ENCODE measurements around the gene MAP3K14.
"Not testable (repeated sequence)": the region's sequence is repeated elsewhere in the genome, so short reads cannot be mapped to it uniquely, and the experiment has no call there.

Gene MAP3K14

DNA sequence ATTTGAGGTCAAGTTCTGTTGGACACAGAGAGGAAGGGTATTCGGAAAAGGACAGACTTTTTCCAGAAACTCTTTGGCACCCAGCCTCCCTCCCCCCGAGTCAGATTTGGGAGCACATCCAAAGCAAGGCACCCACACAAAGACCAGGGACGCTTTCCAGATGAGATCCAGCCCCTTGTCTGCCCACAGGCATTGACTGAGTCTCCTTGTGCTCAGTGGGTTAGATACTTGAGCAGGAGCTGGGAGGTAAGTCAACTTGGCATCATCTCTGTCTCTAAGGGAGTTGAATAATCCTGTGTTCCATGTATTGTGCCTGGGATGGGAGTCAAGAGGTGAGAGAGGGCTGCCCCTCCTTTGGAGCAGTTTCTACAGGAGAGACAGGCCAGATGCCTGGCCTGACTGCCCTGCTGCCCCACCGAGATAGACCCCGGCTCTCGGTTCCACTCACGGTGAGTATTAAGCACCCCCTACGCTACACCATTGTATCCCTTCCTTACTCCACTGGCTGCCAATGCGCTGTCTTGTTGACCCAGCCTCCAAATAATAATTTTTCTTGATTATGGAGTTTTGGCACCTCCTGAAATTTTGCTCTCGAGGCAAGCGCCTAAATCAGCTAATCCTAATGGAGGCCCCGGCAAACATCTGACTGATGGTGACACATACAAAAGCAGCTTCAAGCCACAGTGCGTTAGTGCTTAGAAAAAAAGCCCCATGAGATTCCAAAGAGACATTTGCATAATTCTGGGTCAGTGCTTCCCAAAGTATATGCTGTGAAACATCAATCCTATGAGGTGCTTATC lies 29.6 kb upstream of the MAP3K14 start:
- peaks cover 10% of the 10 kb centered on the region for H3K27me3 ChIP-seq
- no peaks in the 10 kb centered on the region for H3K36me3 ChIP-seq
- DNase-seq = no peak
- TF ChIP-seq, protein P1, sequence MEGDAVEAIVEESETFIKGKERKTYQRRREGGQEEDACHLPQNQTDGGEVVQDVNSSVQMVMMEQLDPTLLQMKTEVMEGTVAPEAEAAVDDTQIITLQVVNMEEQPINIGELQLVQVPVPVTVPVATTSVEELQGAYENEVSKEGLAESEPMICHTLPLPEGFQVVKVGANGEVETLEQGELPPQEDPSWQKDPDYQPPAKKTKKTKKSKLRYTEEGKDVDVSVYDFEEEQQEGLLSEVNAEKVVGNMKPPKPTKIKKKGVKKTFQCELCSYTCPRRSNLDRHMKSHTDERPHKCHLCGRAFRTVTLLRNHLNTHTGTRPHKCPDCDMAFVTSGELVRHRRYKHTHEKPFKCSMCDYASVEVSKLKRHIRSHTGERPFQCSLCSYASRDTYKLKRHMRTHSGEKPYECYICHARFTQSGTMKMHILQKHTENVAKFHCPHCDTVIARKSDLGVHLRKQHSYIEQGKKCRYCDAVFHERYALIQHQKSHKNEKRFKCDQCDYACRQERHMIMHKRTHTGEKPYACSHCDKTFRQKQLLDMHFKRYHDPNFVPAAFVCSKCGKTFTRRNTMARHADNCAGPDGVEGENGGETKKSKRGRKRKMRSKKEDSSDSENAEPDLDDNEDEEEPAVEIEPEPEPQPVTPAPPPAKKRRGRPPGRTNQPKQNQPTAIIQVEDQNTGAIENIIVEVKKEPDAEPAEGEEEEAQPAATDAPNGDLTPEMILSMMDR (IDR thresholded peaks at IDR 0.05; ENCODE audit: low read depth, low read length) = no peak
- H3K4me3 ChIP-seq (ENCODE audit: low read depth, low read length) = no peak overlapping the region
- no peaks in the 10 kb centered on the region for H3K9me3 ChIP-seq
- no peaks in the 10 kb centered on the region for H3K4me1 ChIP-seq

DNA sequence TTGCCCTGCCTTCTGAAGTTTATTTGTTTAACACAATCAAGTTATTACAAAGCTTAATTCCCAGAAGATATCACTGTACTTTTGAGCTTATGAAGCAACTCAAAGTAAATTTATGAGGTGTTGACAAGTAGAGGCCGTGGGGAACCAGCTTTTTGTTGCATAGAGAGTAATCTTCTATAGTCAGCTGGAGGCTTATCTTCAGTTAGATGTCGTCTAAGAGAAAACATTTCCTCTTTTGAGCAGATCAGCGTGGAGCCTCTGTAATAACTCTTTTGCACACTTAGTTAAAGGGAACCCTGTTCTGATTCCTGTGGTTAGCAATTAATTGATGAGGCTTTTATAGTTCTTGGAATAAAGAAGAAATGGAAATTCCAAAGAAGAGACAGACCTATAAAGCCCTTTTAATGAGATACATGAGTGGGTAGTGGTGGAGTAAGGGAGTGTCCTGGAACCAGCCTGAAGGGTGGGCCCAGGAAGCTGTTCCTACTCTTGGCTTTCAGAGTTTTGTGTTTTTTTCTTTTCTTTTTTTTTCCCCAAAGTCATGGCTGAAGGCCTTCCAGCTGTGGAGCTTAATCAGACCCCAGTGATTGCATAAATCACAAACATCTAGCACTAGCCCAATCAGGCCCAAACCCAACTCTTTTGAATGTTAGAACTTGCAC lies 28.9 kb upstream of the MAP3K14 start:
- TF ChIP-seq, protein P1 (IDR thresholded peaks at IDR 0.05; ENCODE audit: low read depth, low read length) = no peak
- H3K27me3 ChIP-seq = peaks cover 10% of the 10 kb centered on the region
- H3K4me1 ChIP-seq = no peaks in the 10 kb centered on the region
- no peaks in the 10 kb centered on the region for H3K36me3 ChIP-seq
- DNase-seq = no peak
- no peaks in the 10 kb centered on the region for H3K9me3 ChIP-seq
- no peak overlapping the region for H3K4me3 ChIP-seq (ENCODE audit: low read depth, low read length)

DNA sequence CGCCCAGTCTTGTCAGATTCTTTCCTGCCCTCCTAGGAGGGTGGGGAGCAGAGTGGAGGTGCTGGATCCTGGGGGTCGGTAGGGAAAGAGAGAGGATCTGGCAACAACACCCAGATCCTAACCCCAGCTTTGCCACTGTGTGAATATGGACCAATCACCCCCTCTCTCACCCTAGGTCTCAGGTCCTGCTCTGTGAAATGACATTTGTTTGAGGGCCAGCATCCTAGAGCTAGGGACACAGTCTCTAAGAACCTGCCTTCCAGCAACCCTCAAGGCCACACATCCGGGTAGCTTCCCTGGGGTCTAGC lies 28.4 kb upstream of the MAP3K14 start:
- no peaks in the 10 kb centered on the region for H3K9me3 ChIP-seq
- H3K4me1 ChIP-seq = no peaks in the 10 kb centered on the region
- TF ChIP-seq, protein P1 (IDR thresholded peaks at IDR 0.05; ENCODE audit: low read depth, low read length) = no peak
- H3K36me3 ChIP-seq = no peaks in the 10 kb centered on the region
- H3K27me3 ChIP-seq = peaks cover 10% of the 10 kb centered on the region
- H3K4me3 ChIP-seq (ENCODE audit: low read depth, low read length) = no peak overlapping the region
- no peak for DNase-seq

DNA sequence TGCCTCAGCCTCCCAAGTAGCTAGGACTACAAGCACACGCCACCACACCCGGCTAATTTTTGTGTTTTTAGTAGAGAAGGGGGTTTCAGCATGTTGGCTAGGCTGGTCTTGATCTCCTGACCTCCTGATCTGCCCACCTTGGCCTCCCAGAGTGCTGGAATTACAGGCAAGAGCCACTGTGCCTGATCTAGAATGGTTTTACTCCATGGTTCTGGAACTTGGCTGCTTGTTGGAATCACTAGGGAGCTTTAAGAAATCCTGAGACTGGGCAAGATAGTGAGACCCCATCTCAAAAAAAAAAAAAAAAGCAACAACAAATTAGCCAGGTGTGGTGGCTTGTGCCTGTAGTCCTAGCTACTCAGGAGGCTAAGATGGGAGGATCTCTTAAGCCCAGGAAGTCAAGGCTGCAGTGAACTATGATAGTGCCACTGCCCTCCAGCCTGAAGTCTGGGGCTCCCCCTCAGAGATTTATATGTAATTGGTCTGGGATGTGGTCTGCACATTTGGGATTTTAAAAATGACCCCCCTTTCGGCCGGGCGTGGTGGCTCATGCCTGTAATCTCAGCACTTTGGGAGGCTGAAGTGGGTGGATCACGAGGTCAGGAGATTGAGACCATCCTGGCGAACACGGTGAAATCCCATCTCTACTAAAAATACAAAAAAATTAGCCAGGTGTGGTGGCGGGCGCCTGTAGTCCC lies 27.3 kb upstream of the MAP3K14 start:
- DNase-seq; H3K4me3 ChIP-seq (ENCODE audit: low read depth, low read length); H3K9me3 ChIP-seq; H3K4me1 ChIP-seq; H3K36me3 ChIP-seq; H3K27me3 ChIP-seq: not testable (repeated sequence)

DNA sequence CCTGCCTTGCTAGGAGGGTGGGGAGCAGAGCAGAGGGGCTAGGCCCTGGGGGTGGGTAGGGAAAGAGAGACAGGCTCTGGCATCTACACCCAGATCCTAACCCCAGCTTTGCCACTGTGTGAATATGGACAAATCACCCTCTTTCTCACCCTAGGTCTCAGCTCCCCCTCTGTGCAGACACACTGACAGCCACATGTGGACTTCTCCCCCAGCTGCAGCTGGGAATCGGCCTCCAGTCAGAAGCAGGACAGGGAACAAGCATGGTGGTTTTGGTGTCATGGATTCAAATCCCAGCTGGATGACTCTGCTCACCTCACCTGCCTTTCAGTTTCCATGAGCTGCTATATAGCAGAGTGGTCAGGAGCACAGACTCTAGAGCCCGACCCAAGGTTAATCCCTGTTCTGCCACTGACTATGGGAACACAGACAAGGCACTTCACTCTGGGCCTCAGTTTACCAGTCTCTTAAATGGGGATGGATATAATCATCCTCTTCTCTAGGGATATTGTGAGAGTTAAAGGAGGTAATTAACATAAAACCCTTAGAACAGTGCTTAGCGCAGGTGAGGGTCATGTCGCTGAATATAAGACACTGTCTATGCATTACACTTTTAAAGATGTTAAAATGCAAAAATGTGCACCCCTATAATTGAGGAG lies 26.2 kb upstream of the MAP3K14 start:
- H3K9me3 ChIP-seq = no peaks in the 10 kb centered on the region
- no peak for DNase-seq
- no peak overlapping the region for H3K4me3 ChIP-seq (ENCODE audit: low read depth, low read length)
- no peaks in the 10 kb centered on the region for H3K27me3 ChIP-seq
- H3K36me3 ChIP-seq = no peaks in the 10 kb centered on the region
- TF ChIP-seq, protein P1 (IDR thresholded peaks at IDR 0.05; ENCODE audit: low read depth, low read length) = no peak
- no peaks in the 10 kb centered on the region for H3K4me1 ChIP-seq

DNA sequence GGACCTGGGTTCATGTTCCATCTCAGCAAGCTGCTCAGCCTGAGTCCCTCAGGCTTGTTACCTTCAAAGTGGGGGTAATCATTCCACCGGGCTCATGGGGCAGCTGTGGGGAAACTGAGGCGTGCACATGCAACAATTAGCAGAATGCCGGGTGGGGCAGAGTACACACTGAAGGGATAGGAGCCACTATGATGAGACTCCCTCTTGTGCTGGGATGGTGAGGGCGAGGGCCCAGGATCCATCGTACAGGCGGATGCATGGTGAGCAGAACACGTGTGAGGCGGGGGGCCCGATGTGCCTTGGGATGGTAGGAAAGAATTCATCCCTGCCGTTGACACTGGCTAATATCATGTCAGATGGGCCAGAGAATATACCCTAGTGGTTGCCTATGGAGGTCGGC lies 25.5 kb upstream of the MAP3K14 start:
- Histone ChIP-seq H3K9me3 (no peaks in the 10 kb centered on the region), H3K36me3 (no peaks in the 10 kb centered on the region), H3K27me3 (no peaks in the 10 kb centered on the region), H3K4me3 (ENCODE audit: low read depth, low read length) (no peak overlapping the region), H3K4me1 (no peaks in the 10 kb centered on the region)
- TF ChIP-seq, protein P1 (IDR thresholded peaks at IDR 0.05; ENCODE audit: low read depth, low read length) = no peak
- DNase-seq = no peak

Measured in BE2C (cell line).